GM18951 (cell line): ENCODE measurements around the gene ADAMTS2.

Experiments used
- POLR2A ChIP-seq: IDR thresholded peaks from 4 replicates; pipeline ENCODE4 v1.6.1; 2011; ENCODE audit warnings: mild to moderate bottlenecking; ENCODE audit not compliant: insufficient read length, insufficient read depth; ENCODE audit errors: extremely low read depth
- in situ Hi-C: fragments of 300-500 bp; cut with MboI; formaldehyde crosslinking; loops from one replicate; pipeline ENCODE4 v1.12.0; 2022; ENCODE audit warnings: low sequenced_read_pairs, mixed read lengths, inconsistent platforms; ENCODE audit not compliant: unreplicated experiment

ADAMTS2 gene

GRCh38 chr5:179061025-179061424, 284.2 kb downstream of the ADAMTS2 start:
- in situ Hi-C loops, result no loop called here
- TF ChIP-seq POLR2A, result no peak
